Body of pancreas (tissue), 4 donors: ENCODE measurements around the gene CDCP1.

Experiments used
- POLR2A ChIP-seq, 3 donors: fragments of 450-650 bp; IDR thresholded peaks; one replicate each; pipeline ENCODE4 v1.6.1; 2016; ENCODE audit warnings: antibody characterized with exemption in 3 of 3, mild to moderate bottlenecking in 2 of 3
- TF ChIP-seq, protein P1 (sequence below), 7 experiments: fragments of 450-650 bp in 4 of 7; fragments of 200-600 bp in 3 of 7; sonication (generic) in 3 of 7; IDR thresholded peaks; one replicate each; pipeline ENCODE4 v1.5.1; 2016 to 2019; ENCODE audit warnings: antibody characterized with exemption in 7 of 7

DNA sequence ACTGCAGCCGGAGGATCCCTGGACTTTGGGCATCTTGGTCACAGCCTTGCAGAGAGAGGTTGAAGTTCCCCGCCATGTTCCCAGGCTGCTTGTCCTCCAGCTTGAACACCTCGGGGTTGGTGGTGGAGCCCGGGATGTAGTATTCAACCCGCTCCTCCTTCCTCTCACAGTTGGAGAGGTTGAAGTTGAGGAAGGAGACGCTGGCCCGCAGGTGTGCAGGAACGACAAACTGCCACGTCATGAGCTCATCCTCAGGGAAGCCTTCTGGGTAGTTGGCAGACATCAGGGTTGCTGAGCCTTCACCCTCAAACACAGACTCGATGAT lies 35.7 kb downstream of the CDCP1 start:
- TF ChIP-seq, protein P1, sequence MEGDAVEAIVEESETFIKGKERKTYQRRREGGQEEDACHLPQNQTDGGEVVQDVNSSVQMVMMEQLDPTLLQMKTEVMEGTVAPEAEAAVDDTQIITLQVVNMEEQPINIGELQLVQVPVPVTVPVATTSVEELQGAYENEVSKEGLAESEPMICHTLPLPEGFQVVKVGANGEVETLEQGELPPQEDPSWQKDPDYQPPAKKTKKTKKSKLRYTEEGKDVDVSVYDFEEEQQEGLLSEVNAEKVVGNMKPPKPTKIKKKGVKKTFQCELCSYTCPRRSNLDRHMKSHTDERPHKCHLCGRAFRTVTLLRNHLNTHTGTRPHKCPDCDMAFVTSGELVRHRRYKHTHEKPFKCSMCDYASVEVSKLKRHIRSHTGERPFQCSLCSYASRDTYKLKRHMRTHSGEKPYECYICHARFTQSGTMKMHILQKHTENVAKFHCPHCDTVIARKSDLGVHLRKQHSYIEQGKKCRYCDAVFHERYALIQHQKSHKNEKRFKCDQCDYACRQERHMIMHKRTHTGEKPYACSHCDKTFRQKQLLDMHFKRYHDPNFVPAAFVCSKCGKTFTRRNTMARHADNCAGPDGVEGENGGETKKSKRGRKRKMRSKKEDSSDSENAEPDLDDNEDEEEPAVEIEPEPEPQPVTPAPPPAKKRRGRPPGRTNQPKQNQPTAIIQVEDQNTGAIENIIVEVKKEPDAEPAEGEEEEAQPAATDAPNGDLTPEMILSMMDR (IDR thresholded peaks at IDR 0.05): no peak
- TF ChIP-seq POLR2A (IDR thresholded peaks at IDR 0.05): no peak
